HepG2 (cell line): ENCODE results near the gene PATE1. TPM values are rescaled to one million over a fixed set of nuclear protein-coding genes. Genes with fewer than 3 reads are reported as not detected.
A peak's percentile ranks its signal among the peaks of the same experiment; 100 is the strongest.

Source experiments
- ATAC-seq: fragments of 200-7000 bp; cut with Tn5 transposase; 3 replicates; pipeline ENCODE4 v1.9.1; 2020; ENCODE audit warnings: mild to moderate bottlenecking, moderate library complexity
- BruUV-seq: library from RNA; stranded (reverse); fragments of 400-500 nt; replicated peaks from 2 replicates; lab custom pipeline; 2021; lab: Mats Ljungman, UMichigan
- CTCF ChIA-PET: fragments of 300-600 bp; formaldehyde crosslinking; extraction: SDS; loops from one replicate; lab custom pipeline; 2021; ENCODE audit warnings: low total read pairs, inconsistent platforms, low intra/inter-chr PET ratio; lab: Yijun Ruan, JAX
- POLR2A ChIA-PET: fragments of 350-600 bp; sonication (Branson Sonifier 250); formaldehyde crosslinking; loops from one replicate; lab custom pipeline; 2020; ENCODE audit warnings: antibody characterized with exemption, inconsistent platforms; lab: Yijun Ruan, JAX
- DNase-seq: peaks from one replicate; pipeline ENCODE4 v3.0.0-alpha.2; 2015; ENCODE audit warnings: low spot score
- FAIRE-seq: peaks from 3 replicates; lab custom pipeline; 2011; peaks lifted over from hg19 to GRCh38; lab: Jason Lieb, UNC
- H2AFZ ChIP-seq: one replicate; pipeline ENCODE4 v1.6.1; 2011; ENCODE audit warnings: low read length, inconsistent platforms
- H3K27ac ChIP-seq: fragments of 300-600 bp; 3 replicates; pipeline ENCODE4 v1.8.0; 2011; ENCODE audit warnings: mixed run types, mild to moderate bottlenecking, mixed read lengths, low read length, inconsistent platforms; ENCODE audit not compliant: insufficient read depth; ENCODE audit errors: extremely low read length
- H3K27me3 ChIP-seq, 2 experiments: fragments of 200-600 bp in 1 of 2; 2 replicates in 1 of 2; 3 replicates in 1 of 2; pipeline versions ENCODE4 v1.6.0 to v1.8.0; 2011; ENCODE audit warnings: low read length in 2 of 2, mild to moderate bottlenecking in 2 of 2, moderate library complexity in 2 of 2, inconsistent platforms in 1 of 2; ENCODE audit not compliant: insufficient read depth in 2 of 2, control insufficient read depth in 1 of 2
- H3K36me3 ChIP-seq, 2 experiments: fragments of 200-600 bp in 1 of 2; replicated peaks in 1 of 2; 2 replicates in 1 of 2; 3 replicates in 1 of 2; pipeline versions ENCODE4 v1.5.1 to v1.8.0; 2011; ENCODE audit warnings: low read length in 2 of 2, inconsistent platforms in 1 of 2; ENCODE audit not compliant: insufficient read depth in 2 of 2, control insufficient read depth in 1 of 2
- H3K4me1 ChIP-seq: 2 replicates; pipeline ENCODE4 v1.5.1; 2012; ENCODE audit warnings: low read length, inconsistent platforms; ENCODE audit not compliant: insufficient read depth
- H3K4me2 ChIP-seq: 2 replicates; pipeline ENCODE4 v1.6.0; 2011; ENCODE audit warnings: low read depth, low read length, inconsistent platforms
- H3K4me3 ChIP-seq, 3 experiments: fragments of 200-600 bp in 1 of 3; sonication (generic), shearing (Covaris generic) in 1 of 3; replicated peaks in 1 of 3; 2 replicates each; pipeline ENCODE4 v1.5.1; 2011 to 2016; ENCODE audit warnings: low read length in 3 of 3, inconsistent platforms in 2 of 3, low read depth in 2 of 3, mild to moderate bottlenecking in 2 of 3, control low read depth in 1 of 3, mixed read lengths in 1 of 3; ENCODE audit not compliant: insufficient read depth in 1 of 3
- H3K79me2 ChIP-seq: one replicate; pipeline ENCODE4 v1.6.1; 2011; ENCODE audit warnings: low read length, inconsistent platforms; ENCODE audit not compliant: insufficient read depth
- H3K9ac ChIP-seq: 2 replicates; pipeline ENCODE4 v1.6.0; 2011; ENCODE audit warnings: mild to moderate bottlenecking, low read depth, low read length, inconsistent platforms; ENCODE audit not compliant: insufficient read depth
- H3K9me3 ChIP-seq: 2 replicates; pipeline ENCODE4 v1.5.1; 2012; ENCODE audit warnings: mild to moderate bottlenecking, low read length
- H4K20me1 ChIP-seq: 2 replicates; pipeline ENCODE4 v1.6.0; 2011; ENCODE audit warnings: inconsistent platforms, mild to moderate bottlenecking, low read length, moderate library complexity; ENCODE audit not compliant: insufficient read depth
- ATF7 ChIP-seq, 2 experiments: fragments of 450-650 bp in 1 of 2; sonication (generic) in 1 of 2; formaldehyde crosslinking in 1 of 2; IDR thresholded peaks; 2 replicates each; pipeline versions ENCODE4 v1.4.0 to v1.6.1; 2016 to 2020; ENCODE audit warnings: antibody characterized with exemption in 1 of 2, mild to moderate bottlenecking in 1 of 2, missing genetic modification reagents in 1 of 2
- ATM ChIP-seq: fragments of 450-650 bp; IDR thresholded peaks from 2 replicates; pipeline ENCODE4 v1.7.1; 2017; ENCODE audit warnings: mild to moderate bottlenecking, borderline replicate concordance
- MAFF ChIP-seq: IDR thresholded peaks from 2 replicates; pipeline ENCODE4 v1.6.1; 2011; ENCODE audit warnings: low read depth, low read length, improper control_type of control experiment
- MTA1 ChIP-seq: sonication (generic); formaldehyde crosslinking; IDR thresholded peaks from 2 replicates; pipeline ENCODE4 v1.4.0; 2020; ENCODE audit warnings: missing genetic modification reagents, mild to moderate bottlenecking, borderline replicate concordance
- NRL ChIP-seq: sonication (generic); formaldehyde crosslinking; IDR thresholded peaks from 2 replicates; pipeline ENCODE4 v1.5.0; 2020; ENCODE audit warnings: missing genetic modification reagents, mild to moderate bottlenecking, moderate library complexity, borderline replicate concordance
- SP5 ChIP-seq: IDR thresholded peaks from 2 replicates; pipeline ENCODE4 v1.6.1; 2016; ENCODE audit warnings: low read depth, borderline replicate concordance
- TOE1 ChIP-seq: sonication (generic); formaldehyde crosslinking; IDR thresholded peaks from 2 replicates; pipeline ENCODE4 v1.4.0; 2020; ENCODE audit warnings: mild to moderate bottlenecking, missing genetic modification reagents
- ZNF614 ChIP-seq: IDR thresholded peaks from 2 replicates; pipeline ENCODE4 v1.6.1; 2018; ENCODE audit warnings: missing biosample characterization, missing genetic modification reagents, inconsistent platforms, borderline replicate concordance
- WGBS: methylation state at CpG from one replicate; pipeline ENCODE4 v1.1.6; 2017; ENCODE audit warnings: low lambda C conversion rate; 5-methylcytosine and 5-hydroxymethylcytosine counted together
- in situ Hi-C: cut with HindIII; loops from 2 replicates; pipeline ENCODE4 v1.10.0; 2017; ENCODE audit warnings: low pct_unique_long_range_greater_than_20kb; ENCODE audit not compliant: extremely low pct_ligation_motif_present
- intact Hi-C: fragments of 100-400 bp; cut with micrococcal nuclease; formaldehyde crosslinking; loops from one replicate; pipeline ENCODE4 v1.10.0; 2022; ENCODE audit not compliant: unreplicated experiment
- polyA plus RNA-seq, 8 experiments: library from polyadenylated mRNA; depleted of rRNA in 3 of 8; stranded (reverse) in 7 of 8; unstranded in 1 of 8; fragments of >200 nt; fragmentation: Illumina TruSeq in 4 of 8; extraction: Trizol in 4 of 8; gene quantifications; 2 replicates each; pipeline versions ENCODE4 v1.2.1 to v1.2.3, GENCODE V29; 2011 to 2016; ENCODE audit warnings: low read depth in 4 of 8, missing spikeins in 1 of 8, mixed read lengths in 1 of 8; ENCODE audit not compliant: insufficient read depth in 1 of 8
- total RNA-seq, 5 experiments: library from RNA; depleted of rRNA; stranded (reverse); fragments of >200 nt; fragmentation: Illumina TruSeq; extraction: Trizol; gene quantifications; 2 replicates each; pipeline ENCODE4 v1.2.3, GENCODE V29; 2016; ENCODE audit warnings: low read depth in 1 of 5
- TF ChIP-seq, protein P1 (sequence below): sonication (generic); formaldehyde crosslinking; IDR thresholded peaks from 2 replicates; pipeline ENCODE4 v1.5.0; 2020; ENCODE audit warnings: mild to moderate bottlenecking, missing genetic modification reagents

PATE1 gene
- total and polyA plus RNA-seq, 2 of the 13 experiments (the other 11 are each of a cell fraction or from before 2014, with no cell fraction given): not detected

DNA sequence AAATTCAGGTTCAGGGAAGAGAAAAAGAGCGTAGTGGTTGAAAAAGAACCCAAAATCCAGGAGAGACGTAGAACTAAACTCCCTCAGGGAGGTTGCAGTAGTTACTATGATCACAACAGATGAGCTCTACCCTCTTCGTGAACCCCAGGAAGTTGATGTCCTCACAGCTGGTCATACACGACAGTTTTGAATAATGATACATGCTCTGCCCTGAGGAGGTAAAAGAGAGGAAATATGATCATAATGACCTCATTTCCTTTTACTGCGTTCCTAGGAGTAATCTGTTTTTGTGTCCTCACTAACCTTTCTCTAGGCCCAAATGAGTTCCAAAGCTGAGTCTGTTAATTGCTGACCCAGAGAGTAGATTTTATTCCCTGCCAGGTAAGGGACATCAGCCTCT is 31.2 kb downstream of the PATE1 start:
- H3K4me2 ChIP-seq: no peak overlapping the region
- H3K4me3 ChIP-seq: no peak overlapping the region
- H3K9ac ChIP-seq: no peak overlapping the region
- no peaks in the 10 kb centered on the region for H3K79me2 ChIP-seq
- peaks cover 1 to 2% of the 10 kb centered on the region in 2 experiments; a peak in 1 of 5 replicates for H3K27me3 ChIP-seq
- H3K36me3 ChIP-seq: no peaks in the 10 kb centered on the region
- BruUV-seq: no TSS peak
- ATAC-seq: no peak
- FAIRE-seq: no peak
- no peak overlapping the region for H2AFZ ChIP-seq
- intact Hi-C loops (no loop called here), in situ Hi-C loops (no loop called here)
- ChIA-PET CTCF (no interaction called here), POLR2A (no interaction called here)
- H3K4me1 ChIP-seq: no peaks in the 10 kb centered on the region
- H3K9me3 ChIP-seq: no peaks in the 10 kb centered on the region
- no peak overlapping the region for H3K27ac ChIP-seq
- TF ChIP-seq, protein P1, sequence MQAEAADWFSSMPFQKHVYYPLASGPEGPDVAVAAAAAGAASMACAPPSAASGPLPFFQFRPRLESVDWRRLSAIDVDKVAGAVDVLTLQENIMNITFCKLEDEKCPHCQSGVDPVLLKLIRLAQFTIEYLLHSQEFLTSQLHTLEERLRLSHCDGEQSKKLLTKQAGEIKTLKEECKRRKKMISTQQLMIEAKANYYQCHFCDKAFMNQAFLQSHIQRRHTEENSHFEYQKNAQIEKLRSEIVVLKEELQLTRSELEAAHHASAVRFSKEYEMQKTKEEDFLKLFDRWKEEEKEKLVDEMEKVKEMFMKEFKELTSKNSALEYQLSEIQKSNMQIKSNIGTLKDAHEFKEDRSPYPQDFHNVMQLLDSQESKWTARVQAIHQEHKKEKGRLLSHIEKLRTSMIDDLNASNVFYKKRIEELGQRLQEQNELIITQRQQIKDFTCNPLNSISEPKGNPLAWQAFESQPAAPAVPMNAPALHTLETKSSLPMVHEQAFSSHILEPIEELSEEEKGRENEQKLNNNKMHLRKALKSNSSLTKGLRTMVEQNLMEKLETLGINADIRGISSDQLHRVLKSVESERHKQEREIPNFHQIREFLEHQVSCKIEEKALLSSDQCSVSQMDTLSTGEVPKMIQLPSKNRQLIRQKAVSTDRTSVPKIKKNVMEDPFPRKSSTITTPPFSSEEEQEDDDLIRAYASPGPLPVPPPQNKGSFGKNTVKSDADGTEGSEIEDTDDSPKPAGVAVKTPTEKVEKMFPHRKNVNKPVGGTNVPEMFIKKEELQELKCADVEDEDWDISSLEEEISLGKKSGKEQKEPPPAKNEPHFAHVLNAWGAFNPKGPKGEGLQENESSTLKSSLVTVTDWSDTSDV (CRISPR knock-in tag): no peak
- TF ChIP-seq TOE1 (CRISPR knock-in tag) (no peak), ZNF614 (CRISPR knock-in tag) (no peak), ATF7 (IDR thresholded peaks at IDR 0.05) (peak; percentile 26; the same call in 1 of the 2 replicates), ATF7 (CRISPR knock-in tag; IDR thresholded peaks at IDR 0.05) (no peak)
- no peaks in the 10 kb centered on the region for H4K20me1 ChIP-seq
- DNase-seq: no peak
- 6% methylated on average over 5 of the region's 5 CpGs for WGBS

DNA sequence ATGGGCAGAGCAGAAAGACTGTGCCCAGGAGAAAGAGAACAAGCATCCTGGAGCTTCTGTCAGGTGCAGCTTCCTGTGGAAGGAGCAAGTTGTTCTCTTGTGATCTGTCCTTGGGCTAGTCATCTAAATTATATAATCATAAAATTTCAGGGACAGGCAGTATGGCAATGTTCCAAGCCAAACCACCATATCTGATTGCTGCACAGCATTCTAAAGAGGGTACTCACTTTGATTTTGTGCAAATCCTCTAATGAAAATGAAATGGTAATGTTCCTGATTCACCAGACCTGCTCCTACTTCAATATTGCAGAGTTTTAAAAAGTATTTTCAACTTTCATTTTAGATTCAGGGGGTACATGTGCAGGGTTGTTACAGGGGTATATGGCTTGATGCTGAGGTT is 32.6 kb downstream of the PATE1 start, which contains the start of gene PATE2:
Gene PATE2, minus strand, starts transcription at position 101 of the 400 bp plus-strand sequence. Its CDS starts 55 bp downstream, at position 46.
- Histone ChIP-seq H3K27me3 (no peaks in the 10 kb centered on the region), H2AFZ (no peak within 1 kb of the TSS), H3K9me3 (no peaks in the 10 kb centered on the region), H3K4me2 (no peak within 1 kb of the TSS), H3K9ac (no peak within 1 kb of the TSS), H3K4me3 (no peak within 1 kb of the TSS), H3K36me3 (no peaks in the 10 kb centered on the region), H3K79me2 (no peaks in the 10 kb centered on the region), H3K27ac (no peak within 1 kb of the TSS), H3K4me1 (no peaks in the 10 kb centered on the region), H4K20me1 (no peaks in the 10 kb centered on the region)
- ChIA-PET POLR2A (no interaction called here), CTCF (no interaction called here)
- intact Hi-C loops: no loop called here
- TF ChIP-seq MAFF (no peak), SP5 (CRISPR knock-in tag) (no peak), NRL (CRISPR knock-in tag) (no peak), ATM (no peak), MTA1 (no peak)
- BruUV-seq: no TSS peak
- FAIRE-seq: no peak
- DNase-seq: no peak
- in situ Hi-C loops: no loop called here
- ATAC-seq: no peak
